Ascending aorta (tissue), 2 donors: ENCODE results near the gene HOTAIR. TPM values are rescaled to one million over a fixed set of nuclear protein-coding genes. Genes with fewer than 3 reads are reported as not detected.

ENCODE experiments used
- DNase-seq, 2 donors: peaks; one replicate each; pipeline ENCODE4 v3.0.0-alpha.2; 2019; ENCODE audit warnings: low spot score in 2 of 2
- H3K27ac ChIP-seq, 2 donors: fragments of 200-600 bp; sonication (generic); one replicate each; pipeline ENCODE4 v1.5.1; 2016 to 2017; ENCODE audit warnings: mild to moderate bottlenecking in 1 of 2
- H3K27me3 ChIP-seq: fragments of 200-600 bp; sonication (generic); one replicate; pipeline ENCODE4 v1.5.1; 2017
- H3K36me3 ChIP-seq, 2 donors: fragments of 200-600 bp; sonication (generic); one replicate each; pipeline ENCODE4 v1.5.1; 2016
- H3K4me1 ChIP-seq, 2 donors: fragments of 200-600 bp; sonication (generic); one replicate each; pipeline ENCODE4 v1.5.1; 2016 to 2017; ENCODE audit warnings: mild to moderate bottlenecking in 1 of 2
- H3K4me3 ChIP-seq, 2 donors: fragments of 200-600 bp; sonication (generic); one replicate each; pipeline ENCODE4 v1.5.1; 2016 to 2017; ENCODE audit warnings: mild to moderate bottlenecking in 1 of 2
- H3K9me3 ChIP-seq, 2 donors: fragments of 200-600 bp; sonication (generic); one replicate each; pipeline ENCODE4 v1.5.1; 2016
- CTCF ChIP-seq, 3 experiments: fragments of 200-600 bp in 2 of 3; fragments of 450-650 bp in 1 of 3; sonication (generic) in 2 of 3; IDR thresholded peaks; one replicate each; pipeline ENCODE4 v1.5.1; 2016 to 2019; ENCODE audit warnings: antibody characterized with exemption in 3 of 3, mild to moderate bottlenecking in 1 of 3, moderate library complexity in 1 of 3
- intact Hi-C: fragments of 100-400 bp; cut with DNase I; formaldehyde crosslinking; loops from one replicate; pipeline ENCODE4 v1.15.1; 2023
- total RNA-seq: library from RNA; depleted of rRNA; stranded (reverse); fragments of >200 nt; gene quantifications from one replicate; pipeline ENCODE4 v1.1.0, GENCODE V29; 2016

The HOTAIR gene
- total RNA-seq, 1 donor from 2014 or later, result not detected

GRCh38 chr12:53983950-53984572 lies 9.3 kb upstream of the HOTAIR start:
- H3K36me3 ChIP-seq, result no peaks in the 10 kb centered on the region
- peaks cover 6 to 13% of the 10 kb centered on the region in 2 donors for H3K4me1 ChIP-seq
- no peak for TF ChIP-seq CTCF (IDR thresholded peaks at IDR 0.05)
- no peak for DNase-seq
- peaks cover 56% of the 10 kb centered on the region for H3K27me3 ChIP-seq
- no peak overlapping the region for H3K4me3 ChIP-seq
- intact Hi-C loops, result no loop called here
- H3K9me3 ChIP-seq, result no peaks in the 10 kb centered on the region
- H3K27ac ChIP-seq, result no peak overlapping the region

GRCh38 chr12:53983568-53983949 lies 8.8 kb upstream of the HOTAIR start:
- TF ChIP-seq CTCF (IDR thresholded peaks at IDR 0.05), result no peak
- Histone ChIP-seq H3K4me3 (no peak overlapping the region), H3K27me3 (peaks cover 51% of the 10 kb centered on the region), H3K4me1 (peaks cover 6 to 13% of the 10 kb centered on the region in 2 donors), H3K27ac (no peak overlapping the region), H3K36me3 (no peaks in the 10 kb centered on the region), H3K9me3 (no peaks in the 10 kb centered on the region)
- intact Hi-C loops, result no loop called here
- no peak for DNase-seq

GRCh38 chr12:53982648-53983567 lies 8.2 kb upstream of the HOTAIR start:
- no peaks in the 10 kb centered on the region for H3K9me3 ChIP-seq
- intact Hi-C loops, result no loop called here
- no peak for DNase-seq
- peaks cover 51% of the 10 kb centered on the region for H3K27me3 ChIP-seq
- H3K36me3 ChIP-seq, result no peaks in the 10 kb centered on the region
- TF ChIP-seq CTCF (IDR thresholded peaks at IDR 0.05), result no peak
- no peak overlapping the region for H3K27ac ChIP-seq
- H3K4me1 ChIP-seq, result peaks cover 6 to 13% of the 10 kb centered on the region in 2 donors
- H3K4me3 ChIP-seq, result no peak overlapping the region

GRCh38 chr12:53981634-53982565 lies 7.1 kb upstream of the HOTAIR start:
- H3K4me3 ChIP-seq, result no peak overlapping the region
- H3K4me1 ChIP-seq, result peaks cover 6 to 13% of the 10 kb centered on the region in 2 donors
- no peak overlapping the region for H3K27ac ChIP-seq
- H3K9me3 ChIP-seq, result no peaks in the 10 kb centered on the region
- peaks cover 45% of the 10 kb centered on the region for H3K27me3 ChIP-seq
- intact Hi-C loops, result no loop called here
- no peaks in the 10 kb centered on the region for H3K36me3 ChIP-seq
- no peak for DNase-seq
- no peak for TF ChIP-seq CTCF (IDR thresholded peaks at IDR 0.05)

GRCh38 chr12:53980802-53981496 lies 6.2 kb upstream of the HOTAIR start:
- no peaks in the 10 kb centered on the region for H3K9me3 ChIP-seq
- intact Hi-C loops, result no loop called here
- TF ChIP-seq CTCF (IDR thresholded peaks at IDR 0.05), result no peak
- no peaks in the 10 kb centered on the region for H3K36me3 ChIP-seq
- H3K27me3 ChIP-seq, result peaks cover 43% of the 10 kb centered on the region
- H3K4me3 ChIP-seq, result no peak overlapping the region
- no peak overlapping the region for H3K27ac ChIP-seq
- DNase-seq, result no peak
- H3K4me1 ChIP-seq, result peaks cover 2 to 9% of the 10 kb centered on the region in 2 donors
